Amygdala (tissue), 56 donors: Measurements from ENCODE around the gene RBBP8.
A peak's percentile ranks its signal among the peaks of the same experiment; 100 is the strongest.
"Not testable (repeated sequence)": the region's sequence is repeated elsewhere in the genome, so short reads cannot be mapped to it uniquely, and the experiment has no call there.

Experiments
- DNase-seq, 56 donors: peaks; one replicate each; lab custom pipeline; 2025; lab: John Stamatoyannopoulos, UW

Gene RBBP8

DNA sequence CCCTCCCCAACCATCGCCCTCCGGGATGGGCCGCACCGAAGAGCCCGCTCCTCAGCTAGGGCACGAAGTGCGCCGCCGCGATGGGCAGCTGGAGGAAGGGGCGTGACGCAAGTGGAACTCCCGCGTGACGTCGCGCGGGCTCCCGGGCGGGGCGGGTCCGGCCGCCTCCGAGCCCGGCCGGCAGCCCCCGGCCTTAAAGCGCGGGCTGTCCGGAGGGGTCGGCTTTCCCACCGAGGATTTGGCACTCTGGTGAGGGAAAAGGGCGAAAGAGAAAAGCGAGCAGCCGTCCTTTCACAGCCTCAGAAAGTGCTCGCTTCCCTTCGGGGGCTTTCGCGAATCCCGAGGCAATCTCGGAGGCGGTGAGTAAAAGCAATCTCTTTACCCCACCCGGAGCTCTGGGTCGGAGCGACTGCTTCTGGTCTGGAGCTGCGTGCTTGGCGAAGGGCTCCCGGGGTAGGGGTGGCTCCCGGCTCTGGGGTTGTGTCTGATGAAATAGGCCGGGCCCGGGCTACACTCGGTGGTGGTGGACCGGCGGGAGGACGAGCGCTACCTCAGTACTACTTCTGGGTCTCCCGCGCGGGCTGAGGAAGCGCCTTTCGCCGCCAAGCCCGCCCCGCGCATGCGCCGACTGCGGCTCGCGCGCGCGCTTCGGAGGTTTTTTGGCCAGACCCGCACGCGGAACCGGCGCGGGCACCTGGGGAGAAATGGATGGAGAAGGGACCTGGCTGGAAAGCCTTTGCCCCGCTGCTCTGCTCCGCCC is at the start of gene RBBP8:
Gene RBBP8, plus strand, starts transcription at position 123 of the 760 bp plus-strand sequence. CDS start 3,524 bp downstream, outside the sequence.
- peak; percentile 12 to 89 (median 74) for DNase-seq

DNA sequence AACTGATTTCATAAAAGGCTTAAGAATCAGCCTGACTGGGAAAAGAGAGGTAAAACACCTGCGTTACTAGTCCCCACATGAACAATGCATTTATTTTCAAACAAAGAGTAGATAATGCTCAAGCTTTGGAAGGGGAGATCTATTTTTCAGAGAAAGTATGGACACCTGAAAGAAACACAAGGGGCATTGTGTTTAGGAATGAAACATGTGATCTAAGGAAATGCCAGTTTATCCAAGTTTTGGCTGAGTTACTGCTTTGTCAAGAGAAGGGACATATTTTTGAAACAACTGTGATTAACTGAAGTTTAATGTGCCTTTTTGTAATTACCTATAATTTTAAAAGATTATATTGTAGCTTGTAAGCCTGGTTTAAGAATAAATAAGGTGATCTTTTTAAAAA is 49.3 kb upstream of the RBBP8 start:
- no peak for DNase-seq

DNA sequence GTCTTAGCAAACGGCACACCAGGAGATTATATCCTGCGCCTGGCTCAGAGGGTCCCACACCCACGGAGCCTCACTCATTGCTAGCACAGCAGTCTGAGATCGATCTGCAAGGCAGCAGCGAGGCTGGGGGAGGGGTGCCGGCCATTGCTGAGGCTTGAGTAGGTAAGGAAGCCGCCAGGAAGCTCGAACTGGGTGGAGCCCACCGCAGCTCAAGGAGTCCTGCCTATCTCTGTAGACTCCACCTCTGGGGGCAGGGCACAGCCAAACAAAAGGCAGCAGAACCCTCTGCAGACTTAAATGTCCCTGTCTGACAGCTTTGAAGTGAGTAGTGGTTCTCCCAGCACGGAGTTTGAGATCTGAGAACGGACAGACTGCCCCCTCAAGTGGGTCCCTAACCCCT is 47.4 kb upstream of the RBBP8 start:
- not testable (repeated sequence) for DNase-seq

DNA sequence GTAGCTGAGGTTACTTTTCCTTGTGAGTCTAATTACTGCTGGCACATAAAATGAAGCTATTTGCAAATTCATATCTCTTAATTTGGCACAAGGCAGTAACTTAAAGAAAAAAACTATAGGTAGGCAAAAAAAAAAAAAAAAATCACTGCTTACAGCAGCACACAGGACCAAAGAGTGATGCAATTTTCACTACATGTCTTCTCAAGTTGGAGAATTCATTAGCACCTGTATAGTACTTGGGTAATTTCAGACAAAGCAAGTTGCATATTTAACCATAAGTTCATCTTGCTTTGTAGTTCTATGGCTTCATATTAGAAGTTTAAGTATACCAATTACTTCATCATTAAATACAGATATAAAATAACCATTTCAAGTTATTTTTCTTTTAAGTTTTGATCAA is 33.7 kb upstream of the RBBP8 start:
- no peak for DNase-seq

DNA sequence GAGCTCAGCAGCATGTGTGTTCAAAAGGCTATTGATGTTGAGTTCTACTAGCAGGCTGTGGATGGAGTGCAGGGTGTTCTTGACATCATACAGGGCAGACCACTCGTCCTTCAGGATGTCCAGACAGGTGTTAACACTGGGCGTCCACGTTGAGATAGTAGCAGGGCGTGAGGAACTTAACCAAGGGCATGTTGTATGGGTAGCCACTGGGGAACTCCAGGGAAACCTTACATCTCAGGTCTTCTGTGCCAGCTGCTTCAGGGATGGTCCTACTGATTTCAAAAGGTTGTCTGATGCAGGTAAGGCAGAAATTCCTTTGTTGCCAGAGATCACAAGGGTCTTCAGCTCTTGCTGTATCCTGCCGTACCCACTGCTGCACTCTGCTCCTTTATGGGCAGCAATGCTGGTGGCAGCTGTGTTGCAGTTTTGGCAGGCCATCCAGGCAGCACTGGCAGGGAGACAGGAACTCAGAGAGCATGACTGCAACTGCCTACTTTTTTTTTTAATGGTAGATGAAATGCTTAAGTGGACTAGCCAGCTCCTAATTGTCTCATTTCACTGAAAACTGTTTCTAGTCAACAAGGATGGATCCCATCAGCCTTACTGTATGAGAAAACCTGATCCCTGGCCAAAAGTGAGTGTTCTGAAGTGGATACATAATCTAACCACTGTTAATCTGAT is 32.4 kb upstream of the RBBP8 start:
- peak in 16 of 56 donors; percentile 0 to 21 (median 4) for DNase-seq

DNA sequence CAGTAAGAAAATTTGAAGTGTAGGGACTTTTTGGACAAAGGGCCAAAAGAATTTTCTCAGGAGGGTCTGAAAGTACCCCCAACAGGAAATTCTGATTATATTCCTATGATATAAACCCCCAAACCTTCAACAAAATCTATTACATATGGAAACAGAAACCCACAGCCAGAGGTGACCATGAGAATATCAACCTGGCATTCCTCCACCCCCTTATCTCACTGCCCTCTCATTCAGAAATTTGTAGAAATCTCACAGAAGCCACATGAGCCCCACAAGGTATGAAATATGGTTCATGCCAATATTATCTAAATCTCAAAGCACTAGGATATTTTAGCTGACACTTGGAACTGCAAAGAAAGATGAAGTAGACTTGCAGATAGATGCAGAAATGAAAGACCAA is 31.0 kb upstream of the RBBP8 start:
- DNase-seq = no peak

DNA sequence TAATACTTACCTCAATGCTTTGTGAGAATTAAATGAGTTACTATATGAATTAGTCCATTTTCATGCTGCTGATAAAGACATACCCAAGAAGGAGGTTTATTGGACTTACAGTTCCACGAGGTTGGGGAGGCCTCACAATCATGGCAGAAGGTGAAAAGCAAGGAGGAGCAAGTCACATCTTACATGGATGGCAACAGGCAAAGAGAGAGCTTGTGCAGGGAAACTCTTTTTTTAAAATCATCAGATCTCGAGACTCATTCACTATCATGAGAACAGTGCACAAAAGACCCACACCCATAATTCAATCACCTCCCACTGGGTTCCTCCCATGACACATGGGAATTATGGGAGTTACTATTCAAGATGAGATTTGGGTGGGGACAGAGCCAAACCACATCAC is 29.9 kb upstream of the RBBP8 start:
- not testable (repeated sequence) for DNase-seq

DNA sequence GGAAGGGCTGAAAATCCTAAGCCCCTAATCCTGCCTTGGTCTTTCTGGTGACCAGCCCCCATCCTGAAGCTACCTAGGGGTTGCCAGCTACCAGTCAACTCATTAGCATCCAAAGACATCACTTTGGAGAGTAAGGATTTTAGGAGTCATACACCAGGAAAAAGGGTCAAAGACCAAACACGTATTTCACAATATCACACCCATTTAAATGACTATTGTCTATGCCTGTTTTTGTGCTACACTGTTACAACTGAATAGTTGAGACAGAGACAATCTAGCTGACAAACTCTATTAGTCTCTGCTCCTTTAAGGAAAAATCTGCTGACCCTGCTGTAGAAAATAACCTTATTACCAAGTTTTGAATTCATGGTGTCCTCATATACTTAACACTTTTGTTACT is 21.0 kb upstream of the RBBP8 start:
- no peak for DNase-seq

DNA sequence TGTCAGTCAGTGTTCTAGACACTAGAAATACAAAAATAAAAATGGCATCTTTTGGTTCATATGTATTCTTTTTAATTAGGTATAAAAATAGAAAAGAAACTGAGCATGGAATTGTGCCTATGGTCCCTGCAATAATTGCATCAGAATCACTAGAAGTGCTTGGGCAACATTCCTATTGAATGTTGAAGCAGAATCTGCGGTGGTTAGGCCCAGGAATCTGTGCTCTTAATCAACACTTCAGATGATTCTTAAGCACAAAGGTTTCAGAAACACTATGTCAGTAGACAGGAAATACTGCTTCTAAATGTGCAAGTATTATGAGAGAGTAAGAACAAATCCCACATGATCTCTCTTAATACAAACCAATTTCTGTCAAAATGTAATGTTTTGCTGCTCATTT is 20.3 kb upstream of the RBBP8 start:
- no peak for DNase-seq

DNA sequence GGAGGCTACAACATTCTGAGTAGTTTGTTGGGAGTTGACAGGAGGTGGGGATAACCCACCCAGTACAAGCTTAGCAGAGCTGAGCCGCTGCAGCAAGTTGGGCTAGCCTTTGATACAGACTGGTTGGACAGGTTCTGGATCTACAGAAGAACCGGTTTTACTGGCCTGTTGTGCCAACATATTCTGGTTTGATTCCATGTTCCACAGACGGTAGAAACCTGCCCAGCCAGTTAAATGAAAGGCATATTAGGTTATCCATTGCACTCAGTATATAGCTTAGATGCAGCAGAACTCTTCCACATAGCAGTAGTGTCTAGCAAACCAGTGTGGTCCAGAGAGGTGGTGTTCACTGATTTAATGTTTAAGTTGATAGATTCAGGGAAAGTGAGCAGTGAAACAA is 19.3 kb upstream of the RBBP8 start:
- no peak for DNase-seq

DNA sequence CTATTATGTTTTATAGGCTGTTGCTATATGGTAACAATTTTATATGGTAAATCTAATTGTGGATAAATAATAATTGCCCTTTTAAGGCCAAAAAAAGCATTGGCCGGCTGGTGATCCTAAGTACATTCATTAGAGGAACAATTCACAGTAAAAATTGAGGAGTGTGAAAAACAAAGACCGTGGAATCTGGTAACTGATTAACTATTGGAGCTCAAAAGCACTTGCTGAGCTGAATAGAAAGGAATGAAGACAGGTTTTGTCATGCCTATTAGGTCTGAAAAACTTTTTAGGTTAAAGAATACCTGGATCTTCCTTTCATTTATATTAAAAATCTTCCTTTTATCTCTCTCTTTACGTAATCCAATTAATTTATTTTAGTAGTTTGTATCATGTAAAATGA is 18.5 kb upstream of the RBBP8 start:
- no peak for DNase-seq

DNA sequence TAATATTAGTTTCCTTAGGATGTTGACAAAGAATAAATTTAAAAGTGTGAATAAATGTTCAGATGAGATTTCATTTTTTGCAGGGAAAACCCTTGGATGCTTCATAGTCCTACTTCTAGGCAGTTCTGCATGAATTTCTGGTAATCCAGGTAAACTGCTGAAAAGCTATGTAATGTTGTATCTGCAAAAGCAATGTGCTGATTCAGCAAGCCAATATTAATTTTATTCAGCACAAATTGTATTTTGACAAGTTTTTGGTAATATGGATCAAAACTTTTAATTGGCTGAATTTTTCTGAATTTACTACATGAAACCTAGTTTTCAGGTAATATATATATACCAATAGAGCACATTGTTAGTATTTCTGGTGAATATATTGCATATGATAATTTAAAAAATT is 17.8 kb upstream of the RBBP8 start:
- DNase-seq = no peak

DNA sequence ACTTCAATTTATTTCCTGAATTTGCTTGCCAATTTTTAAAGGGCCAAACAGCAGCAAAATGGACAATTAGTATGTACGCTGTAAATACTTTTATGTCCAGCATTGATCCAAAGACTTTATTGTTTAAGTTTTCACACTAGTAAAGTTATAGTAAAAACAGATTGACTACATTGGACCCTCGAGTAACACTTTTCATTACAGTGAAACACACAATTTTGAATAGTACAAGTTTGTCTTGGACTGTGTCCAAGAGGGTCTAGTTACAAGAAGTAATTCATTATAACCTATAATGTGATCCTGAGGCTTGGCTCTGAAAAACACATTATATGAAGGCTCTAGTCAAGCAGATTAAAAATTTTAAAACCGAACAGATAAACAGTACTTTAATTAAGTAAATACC is 11.4 kb upstream of the RBBP8 start:
- DNase-seq = no peak

DNA sequence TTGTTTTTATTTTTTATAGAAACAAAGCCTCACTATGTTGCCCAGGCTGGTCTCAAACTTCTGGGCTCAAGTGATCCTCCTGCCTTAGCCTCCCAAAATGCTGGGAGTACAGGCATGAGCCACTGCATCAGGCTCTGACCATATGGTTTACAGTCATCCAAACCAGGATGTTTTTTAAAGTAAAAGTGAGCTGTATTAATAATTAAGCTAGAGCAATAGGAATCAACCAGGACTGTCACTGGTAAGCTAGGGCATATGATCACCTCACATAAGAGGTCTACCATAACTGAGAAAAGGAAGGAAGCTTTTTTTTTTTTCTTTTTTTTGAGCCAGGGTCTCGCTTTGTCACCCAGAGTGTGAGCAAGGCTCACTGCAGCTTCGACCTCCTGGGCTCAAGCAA is 8.5 kb upstream of the RBBP8 start:
- no peak for DNase-seq

DNA sequence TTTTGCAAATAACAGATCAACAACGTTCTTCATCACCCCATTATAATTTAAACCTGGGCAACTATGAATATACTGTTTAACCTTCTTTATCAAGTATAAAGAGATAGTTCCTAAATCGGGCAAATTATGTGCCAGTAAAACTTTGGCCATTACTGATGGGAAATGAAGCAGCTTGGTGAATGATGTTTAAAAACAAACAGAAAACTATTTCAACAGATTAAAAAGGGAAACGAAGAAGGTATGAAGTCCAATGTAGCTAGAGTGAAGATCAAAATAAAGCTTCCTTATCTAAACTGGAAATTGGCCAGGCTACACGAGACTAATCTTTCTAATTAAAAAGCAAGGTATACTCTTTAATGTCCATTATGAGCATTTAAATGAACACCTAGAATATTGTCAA is 6.7 kb upstream of the RBBP8 start:
- no peak for DNase-seq

DNA sequence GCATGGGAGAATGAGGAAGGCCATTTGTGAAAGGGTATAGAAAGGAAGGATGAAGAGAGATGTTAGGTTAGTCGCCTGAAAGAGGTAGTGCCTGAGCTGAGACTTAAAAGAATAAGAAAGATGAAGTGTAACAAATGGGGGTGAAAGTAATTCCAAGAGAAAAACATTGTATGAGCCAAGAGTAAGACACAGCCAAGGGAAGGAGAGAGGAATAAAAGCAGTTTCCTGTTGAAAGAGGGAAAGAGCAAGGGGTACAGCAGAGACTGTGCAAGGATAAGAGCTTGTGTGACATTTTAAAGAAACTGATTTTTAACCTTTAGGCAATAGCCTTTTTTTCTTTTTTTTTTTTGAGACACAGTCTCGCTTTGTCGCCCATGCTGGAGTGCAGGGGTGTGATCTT is 4.8 kb upstream of the RBBP8 start:
- DNase-seq = no peak

DNA sequence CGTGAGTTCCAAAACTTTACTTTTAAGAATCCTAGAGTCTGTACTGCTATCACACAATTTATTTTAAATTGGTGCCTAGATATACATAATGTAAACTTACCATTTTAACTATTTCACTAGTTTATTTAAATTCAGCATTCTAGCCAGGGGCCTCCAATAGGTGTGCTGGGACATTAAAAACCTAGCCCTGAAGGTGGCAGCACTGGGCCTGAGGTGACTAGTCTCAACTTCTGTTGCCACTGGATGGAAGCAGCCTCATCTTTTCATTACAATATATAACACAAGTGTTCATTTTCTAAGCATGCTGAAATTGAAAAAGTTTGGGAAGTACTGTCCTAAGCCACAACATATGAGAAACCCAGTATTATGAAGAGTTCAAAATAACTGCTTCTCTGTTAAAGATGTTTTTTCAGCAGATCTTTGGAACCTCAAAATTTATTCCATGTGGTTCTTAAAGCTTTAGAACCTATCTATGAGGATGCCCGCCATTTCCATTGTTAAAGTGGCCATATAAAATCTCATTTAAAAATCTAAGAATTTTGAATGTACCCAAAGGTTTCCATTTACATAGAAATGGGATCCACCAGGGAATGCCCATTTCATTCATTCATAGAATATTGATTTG is 2.9 kb upstream of the RBBP8 start:
- DNase-seq = peak in 40 of 56 donors; percentile 0 to 79 (median 18)

DNA sequence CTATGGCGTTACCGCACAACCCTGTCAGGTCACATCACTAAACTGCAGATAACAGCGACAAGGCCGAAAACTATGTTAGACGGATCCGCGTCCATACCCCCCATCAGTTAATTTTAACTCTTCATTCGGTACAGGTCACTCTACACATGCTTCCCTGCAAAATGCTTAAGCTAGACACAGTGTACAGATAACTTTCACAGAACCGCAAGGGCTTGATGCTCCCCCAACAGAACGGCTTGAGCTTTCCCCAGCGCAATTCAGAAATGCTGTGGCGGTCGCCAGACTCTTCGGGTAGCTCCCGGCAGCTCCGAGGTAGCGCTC is 283 bp upstream of the RBBP8 start:
- no peak for DNase-seq

DNA sequence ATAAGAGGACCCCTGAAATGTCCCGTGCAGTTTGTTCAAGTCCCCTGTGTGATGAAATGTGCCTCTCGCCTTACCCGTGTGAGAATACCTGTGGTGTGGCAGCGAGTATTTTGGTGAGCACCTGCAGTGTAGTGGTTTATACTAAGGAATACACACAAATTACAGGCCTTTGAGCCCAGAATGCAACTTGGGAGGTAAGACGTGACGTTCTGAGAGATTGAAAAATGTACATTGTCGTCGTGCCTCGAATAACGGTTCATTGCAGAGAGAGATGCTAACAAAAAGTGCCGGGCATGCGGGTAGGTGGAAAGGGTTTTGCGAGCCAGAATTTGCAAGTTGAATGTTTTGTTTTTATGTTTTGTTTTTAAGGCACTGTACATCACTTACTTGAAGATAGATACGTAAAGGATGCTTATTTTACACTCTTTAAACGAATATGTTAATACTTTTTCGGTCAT is 867 bp downstream of the RBBP8 start:
- peak in 2 of 56 donors; percentile 21 to 51 for DNase-seq

DNA sequence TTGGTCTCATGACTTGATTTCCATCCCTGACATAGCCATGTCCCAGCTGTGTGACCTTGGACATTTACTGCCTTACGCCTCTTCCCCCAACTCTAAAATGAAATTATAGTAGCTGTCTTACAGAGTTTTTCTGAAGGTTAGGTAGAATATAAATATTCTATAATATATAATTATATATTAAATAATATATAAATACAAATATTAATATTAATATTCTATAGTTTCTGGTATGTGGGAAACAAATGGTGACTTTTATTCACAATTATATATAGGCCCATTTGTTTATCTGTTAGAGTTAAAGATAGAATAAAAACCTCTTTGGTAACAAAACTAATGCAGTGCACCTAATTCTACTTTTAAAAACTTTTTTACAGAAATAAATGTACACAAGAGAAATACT is 1.7 kb downstream of the RBBP8 start:
- no peak for DNase-seq

DNA sequence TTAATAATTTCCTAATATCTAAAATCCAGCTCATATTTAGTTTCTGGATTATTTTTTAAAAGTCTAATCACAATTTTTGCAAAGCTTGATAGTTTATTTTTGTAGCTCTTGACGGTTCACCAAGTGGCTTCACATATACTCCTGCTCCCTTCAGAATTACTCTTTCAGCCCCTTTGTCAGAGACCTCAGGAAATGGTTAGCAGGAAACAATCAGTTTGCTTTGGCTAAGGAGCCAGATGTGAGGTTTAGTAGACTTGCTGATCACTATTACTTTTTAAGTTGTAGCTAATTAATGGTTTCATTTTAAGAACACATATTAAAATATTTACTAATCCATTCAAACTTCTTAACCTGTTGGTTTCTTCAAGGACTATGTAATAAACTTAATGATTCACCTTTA is 2.3 kb downstream of the RBBP8 start:
- no peak for DNase-seq

DNA sequence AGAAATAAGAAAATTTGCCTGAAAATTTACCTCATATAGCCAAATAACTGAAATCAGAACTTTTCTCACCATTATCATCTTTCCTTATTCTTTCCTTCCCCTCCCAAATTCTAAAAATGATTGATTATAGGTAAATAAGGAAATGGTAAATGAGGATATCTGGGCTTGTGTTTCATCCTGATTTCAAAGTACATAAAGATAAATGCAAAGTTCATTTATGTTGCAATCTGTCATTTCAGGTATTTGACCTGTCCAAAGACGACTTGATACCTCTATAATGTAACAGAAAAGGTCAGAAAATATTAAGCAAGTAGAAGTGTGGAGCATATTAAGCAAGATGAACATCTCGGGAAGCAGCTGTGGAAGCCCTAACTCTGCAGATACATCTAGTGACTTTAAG is 3.4 kb downstream of the RBBP8 start:
- no peak for DNase-seq
